Astrocyte of the hippocampus (primary cell): Measurements from ENCODE around the gene ENDOU.
A peak's percentile ranks its signal among the peaks of the same experiment; 100 is the strongest.

Experiments
- DNase-seq: peaks from one replicate; pipeline ENCODE4 v3.0.0; 2011; ENCODE audit warnings: low read depth, low spot score

ENDOU gene

GRCh38 chr12:47721431-47721973, 3.8 kb downstream of the ENDOU start:
- no peak for DNase-seq

GRCh38 chr12:47718531-47718930, 6.8 kb downstream of the ENDOU start:
- no peak for DNase-seq

GRCh38 chr12:47717443-47718193, 7.7 kb downstream of the ENDOU start:
- DNase-seq = peak; percentile 90

- no peak for DNase-seq
Measured at GRCh38 chr12:47717046-47717442, 8.2 kb downstream of the ENDOU start.

GRCh38 chr12:47715877-47716548, 9.3 kb downstream of the ENDOU start:
- DNase-seq = no peak

- peak; percentile 80 for DNase-seq
Measured at GRCh38 chr12:47715393-47715876, 9.9 kb downstream of the ENDOU start.

GRCh38 chr12:47714826-47715386, 10.4 kb downstream of the ENDOU start:
- DNase-seq = no peak

- DNase-seq = no peak
Measured at GRCh38 chr12:47712171-47712570, 13.1 kb downstream of the ENDOU start.

GRCh38 chr12:47711448-47711847, 13.8 kb downstream of the ENDOU start:
- DNase-seq = no peak

- DNase-seq = no peak
Measured at GRCh38 chr12:47710278-47710677, 15.0 kb downstream of the ENDOU start.

GRCh38 chr12:47709671-47710070, 15.6 kb downstream of the ENDOU start:
- DNase-seq = no peak

GRCh38 chr12:47709237-47709636, 16.1 kb downstream of the ENDOU start:
- no peak for DNase-seq

- no peak for DNase-seq
Measured at GRCh38 chr12:47707905-47708543, 17.3 kb downstream of the ENDOU start.

- DNase-seq = no peak
Measured at GRCh38 chr12:47707355-47707754, 17.9 kb downstream of the ENDOU start.

- peak; percentile 97 for DNase-seq
Measured at GRCh38 chr12:47705566-47706425, 19.5 kb downstream of the ENDOU start, which contains the start of gene RPAP3. Gene RPAP3, minus strand, starts transcription at chr12:47706030. Its CDS starts 3,190 bp downstream, at chr12:47702840.

- no peak for DNase-seq
Measured at GRCh38 chr12:47705229-47705565, 20.1 kb downstream of the ENDOU start.

- DNase-seq = no peak
Measured at GRCh38 chr12:47704719-47705118, 20.6 kb downstream of the ENDOU start.

- no peak for DNase-seq
Measured at GRCh38 chr12:47700263-47700662, 25.0 kb downstream of the ENDOU start.

- DNase-seq = no peak
Measured at GRCh38 chr12:47698631-47699030, 26.7 kb downstream of the ENDOU start.

GRCh38 chr12:47698055-47698454, 27.2 kb downstream of the ENDOU start:
- no peak for DNase-seq

GRCh38 chr12:47689215-47689614, 36.1 kb downstream of the ENDOU start:
- DNase-seq = no peak
